ENCODE measurements around the gene TRIM36.

Gene TRIM36

GRCh38 chr5:115169487-115170133 is at the start of gene TRIM36:
TRIM36 (minus strand) TSS chr5:115169908; CDS start chr5:115169634, 274 bp downstream.
- peak; percentile 90 for DNase-seq (ENCODE audit: low read depth)

GRCh38 chr5:115214541-115214940 is 44.8 kb upstream of the TRIM36 start:
- peak; percentile 21 for DNase-seq (ENCODE audit: low read depth)

GRCh38 chr5:115209279-115209678 is 39.6 kb upstream of the TRIM36 start:
- no peak for DNase-seq (ENCODE audit: low read depth)

GRCh38 chr5:115202952-115203351 is 33.2 kb upstream of the TRIM36 start:
- DNase-seq (ENCODE audit: low read depth) = no peak

- no peak for DNase-seq (ENCODE audit: low read depth)
These were observed 26.5 kb upstream of the TRIM36 start for GRCh38 chr5:115196161-115196560.

GRCh38 chr5:115194676-115195075 is 25.0 kb upstream of the TRIM36 start:
- DNase-seq (ENCODE audit: low read depth) = peak; percentile 14

- DNase-seq (ENCODE audit: low read depth) = no peak
These were observed 23.6 kb upstream of the TRIM36 start for GRCh38 chr5:115193295-115193694.

GRCh38 chr5:115192098-115192497 is 22.4 kb upstream of the TRIM36 start:
- no peak for DNase-seq (ENCODE audit: low read depth)

GRCh38 chr5:115191474-115192031 is 21.8 kb upstream of the TRIM36 start:
- no peak for DNase-seq (ENCODE audit: low read depth)

GRCh38 chr5:115190388-115190787 is 20.7 kb upstream of the TRIM36 start:
- DNase-seq (ENCODE audit: low read depth) = no peak

GRCh38 chr5:115189866-115190265 is 20.2 kb upstream of the TRIM36 start:
- no peak for DNase-seq (ENCODE audit: low read depth)

GRCh38 chr5:115186794-115187193 is 17.1 kb upstream of the TRIM36 start:
- DNase-seq (ENCODE audit: low read depth) = no peak

GRCh38 chr5:115184770-115185169 is 15.1 kb upstream of the TRIM36 start:
- peak; percentile 15 for DNase-seq (ENCODE audit: low read depth)

GRCh38 chr5:115181757-115182156 is 12.0 kb upstream of the TRIM36 start:
- no peak for DNase-seq (ENCODE audit: low read depth)

- DNase-seq (ENCODE audit: low read depth) = peak; percentile 33
These were observed 10.5 kb upstream of the TRIM36 start for GRCh38 chr5:115180165-115180709.

- peak; percentile 22 for DNase-seq (ENCODE audit: low read depth)
These were observed 9.9 kb upstream of the TRIM36 start for GRCh38 chr5:115179394-115180164.

GRCh38 chr5:115179030-115179393 is 9.3 kb upstream of the TRIM36 start:
- no peak for DNase-seq (ENCODE audit: low read depth)

GRCh38 chr5:115170929-115171510 is 1.3 kb upstream of the TRIM36 start:
- DNase-seq (ENCODE audit: low read depth) = no peak

- DNase-seq (ENCODE audit: low read depth) = no peak
These were observed 623 bp upstream of the TRIM36 start for GRCh38 chr5:115170134-115170928.

- no peak for DNase-seq (ENCODE audit: low read depth)
These were observed 750 bp downstream of the TRIM36 start for GRCh38 chr5:115168829-115169486.

- DNase-seq (ENCODE audit: low read depth) = no peak
These were observed 2.8 kb downstream of the TRIM36 start for GRCh38 chr5:115166744-115167393.

All from EH (cell line).